HEK293 (cell line): ENCODE measurements around the gene PARD3B.

Experiments used
- CTCF ChIA-PET: fragments of 350-600 bp; formaldehyde crosslinking; extraction: SDS; loops from one replicate; lab custom pipeline; 2021; ENCODE audit warnings: antibody characterized with exemption; lab: Yijun Ruan, JAX
- POLR2A ChIA-PET: fragments of 300-600 bp; formaldehyde crosslinking; extraction: SDS; loops from one replicate; lab custom pipeline; 2020; ENCODE audit warnings: antibody characterized with exemption, inconsistent platforms; lab: Yijun Ruan, JAX
- H3K27ac ChIP-seq: fragments of 200-500 bp; sonication (Bioruptor generic); 2 replicates; pipeline ENCODE4 v1.5.1; 2014; ENCODE audit warnings: low read depth, low read length, control low read depth, inconsistent platforms; ENCODE audit errors: extremely low read depth
- H3K36me3 ChIP-seq, 2 experiments: fragments of 200-500 bp in 1 of 2; sonication (Bioruptor generic) in 1 of 2; 1 replicate in 1 of 2; 2 replicates in 1 of 2; pipeline ENCODE4 v1.5.1; 2014 to 2017; ENCODE audit warnings: inconsistent platforms in 2 of 2, low read length in 2 of 2; ENCODE audit not compliant: control insufficient read depth in 2 of 2, insufficient read depth in 1 of 2
- H3K4me1 ChIP-seq: fragments of 200-500 bp; sonication (Bioruptor generic); 2 replicates; pipeline ENCODE4 v1.5.1; 2014; ENCODE audit warnings: mild to moderate bottlenecking, low read length, inconsistent platforms; ENCODE audit not compliant: control insufficient read depth, insufficient read depth
- H3K4me3 ChIP-seq: 2 replicates; pipeline ENCODE4 v1.5.1; 2011; ENCODE audit warnings: low read depth, mild to moderate bottlenecking, control low read depth, low read length, moderate library complexity
- H3K9me3 ChIP-seq: fragments of 200-500 bp; sonication (Bioruptor generic); 2 replicates; pipeline ENCODE4 v1.5.1; 2014; ENCODE audit warnings: low read depth, low read length, inconsistent platforms; ENCODE audit not compliant: control insufficient read depth, insufficient read depth
- ATF2 ChIP-seq: fragments of 450-650 bp; formaldehyde crosslinking; IDR thresholded peaks from 2 replicates; pipeline ENCODE4 v1.5.1; 2016; ENCODE audit warnings: missing biosample characterization, missing genetic modification characterization, low read depth
- EGR2 ChIP-seq: fragments of 450-650 bp; formaldehyde crosslinking; IDR thresholded peaks from 2 replicates; pipeline ENCODE4 v1.5.1; 2016; ENCODE audit warnings: low read depth, missing biosample characterization, missing genetic modification characterization
- KLF1 ChIP-seq: fragments of 450-650 bp; formaldehyde crosslinking; IDR thresholded peaks from 2 replicates; pipeline ENCODE4 v1.5.1; 2016; ENCODE audit warnings: missing biosample characterization, missing genetic modification characterization
- OSR2 ChIP-seq: fragments of 450-650 bp; formaldehyde crosslinking; IDR thresholded peaks from 2 replicates; pipeline ENCODE4 v1.5.1; 2016; ENCODE audit warnings: missing biosample characterization, missing genetic modification characterization
- PATZ1 ChIP-seq: fragments of 450-650 bp; formaldehyde crosslinking; IDR thresholded peaks from 2 replicates; pipeline ENCODE4 v1.5.1; 2016; ENCODE audit warnings: missing biosample characterization, missing genetic modification characterization
- SCRT2 ChIP-seq: fragments of 450-650 bp; formaldehyde crosslinking; IDR thresholded peaks from 2 replicates; pipeline ENCODE4 v1.5.1; 2016; ENCODE audit warnings: missing biosample characterization, missing genetic modification characterization
- SETDB1 ChIP-seq: IDR thresholded peaks from one replicate; pipeline ENCODE4 v1.6.1; 2017; ENCODE audit warnings: mild to moderate bottlenecking, low read length, moderate library complexity, mixed read lengths; ENCODE audit not compliant: insufficient read length
- TSHZ1 ChIP-seq: fragments of 450-650 bp; formaldehyde crosslinking; IDR thresholded peaks from 2 replicates; pipeline ENCODE4 v1.5.1; 2016; ENCODE audit warnings: missing biosample characterization, missing genetic modification characterization, borderline replicate concordance
- YY1 ChIP-seq: fragments of 450-650 bp; formaldehyde crosslinking; IDR thresholded peaks from 2 replicates; pipeline ENCODE4 v1.5.1; 2018; ENCODE audit warnings: missing biosample characterization, missing genetic modification characterization
- ZBTB7A ChIP-seq: fragments of 450-650 bp; formaldehyde crosslinking; IDR thresholded peaks from 2 replicates; pipeline ENCODE4 v1.5.1; 2016; ENCODE audit warnings: low read depth, missing biosample characterization, missing genetic modification characterization
- ZEB2 ChIP-seq: fragments of 450-650 bp; formaldehyde crosslinking; IDR thresholded peaks from 2 replicates; pipeline ENCODE4 v1.5.1; 2016; ENCODE audit warnings: missing biosample characterization, missing genetic modification characterization
- ZNF112 ChIP-seq: fragments of 450-650 bp; formaldehyde crosslinking; IDR thresholded peaks from 2 replicates; pipeline ENCODE4 v1.5.0; 2017; ENCODE audit warnings: missing biosample characterization, missing genetic modification characterization
- ZNF157 ChIP-seq: fragments of 450-650 bp; formaldehyde crosslinking; IDR thresholded peaks from 2 replicates; pipeline ENCODE4 v1.5.1; 2016; ENCODE audit warnings: missing biosample characterization, missing genetic modification characterization
- ZNF214 ChIP-seq: fragments of 450-650 bp; formaldehyde crosslinking; IDR thresholded peaks from 2 replicates; pipeline ENCODE4 v1.5.1; 2017; ENCODE audit warnings: missing biosample characterization, mild to moderate bottlenecking, missing genetic modification characterization, borderline replicate concordance
- ZNF449 ChIP-seq: fragments of 450-650 bp; formaldehyde crosslinking; IDR thresholded peaks from 2 replicates; pipeline ENCODE4 v1.5.1; 2017; ENCODE audit warnings: missing biosample characterization, mild to moderate bottlenecking, missing genetic modification characterization, moderate library complexity
- ZNF513 ChIP-seq: fragments of 450-650 bp; IDR thresholded peaks from 2 replicates; pipeline ENCODE4 v1.5.1; 2018; ENCODE audit warnings: missing biosample characterization, missing genetic modification characterization
- ZNF792 ChIP-seq: fragments of 450-650 bp; formaldehyde crosslinking; IDR thresholded peaks from 2 replicates; pipeline ENCODE4 v1.5.1; 2016; ENCODE audit warnings: missing biosample characterization, missing genetic modification characterization
- ZSCAN23 ChIP-seq: fragments of 450-650 bp; formaldehyde crosslinking; IDR thresholded peaks from 2 replicates; pipeline ENCODE4 v1.5.1; 2016; ENCODE audit warnings: missing biosample characterization, missing genetic modification characterization
- ZSCAN4 ChIP-seq: fragments of 450-650 bp; formaldehyde crosslinking; IDR thresholded peaks from 2 replicates; pipeline ENCODE4 v1.5.1; 2017; ENCODE audit warnings: missing biosample characterization, missing genetic modification characterization
- TF ChIP-seq, protein P1 (sequence below): fragments of 450-650 bp; formaldehyde crosslinking; IDR thresholded peaks from 2 replicates; pipeline ENCODE4 v1.5.1; 2017; ENCODE audit warnings: missing biosample characterization, missing genetic modification characterization
- TF ChIP-seq, protein P2 (sequence below): fragments of 450-650 bp; formaldehyde crosslinking; IDR thresholded peaks from 2 replicates; pipeline ENCODE4 v1.5.1; 2016; ENCODE audit warnings: missing biosample characterization, missing genetic modification characterization

PARD3B gene

DNA sequence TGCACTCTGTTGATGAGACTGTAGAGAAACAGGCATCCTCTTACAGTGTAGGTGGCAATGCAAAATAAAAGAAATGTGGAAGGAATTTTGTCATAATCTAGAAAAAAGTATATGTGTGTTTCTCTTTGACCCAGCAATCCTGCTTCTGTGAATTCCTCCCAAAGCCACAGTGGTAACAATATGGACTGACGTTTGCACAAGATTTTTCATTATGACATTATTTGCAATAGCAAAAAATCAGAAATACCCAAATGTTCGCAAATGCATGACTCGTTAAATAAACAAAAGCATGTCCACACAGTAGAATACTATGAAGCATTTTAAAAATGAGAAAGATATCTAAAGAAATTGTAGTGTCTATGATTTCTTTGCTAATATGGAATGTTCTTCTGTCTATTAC, 881.8 kb downstream of the PARD3B start:
- Histone ChIP-seq H3K4me1 (no peaks in the 10 kb centered on the region), H3K4me3 (no peak overlapping the region), H3K9me3 (no peaks in the 10 kb centered on the region), H3K36me3 (no peaks in the 10 kb centered on the region), H3K27ac (no peak overlapping the region)
- ChIA-PET CTCF (no interaction called here), POLR2A (no interaction called here)
- TF ChIP-seq ATF2 (no peak), ZBTB7A (tag by site-specific recombination) (no peak), OSR2 (tag by site-specific recombination) (no peak), ZNF792 (tag by site-specific recombination) (no peak), SCRT2 (tag by site-specific recombination) (no peak), ZNF157 (no peak), ZNF214 (tag by site-specific recombination) (no peak), ZNF513 (tag by site-specific recombination) (no peak), ZEB2 (tag by site-specific recombination) (no peak), ZSCAN4 (tag by site-specific recombination) (no peak), SETDB1 (no peak), YY1 (tag by site-specific recombination) (no peak), EGR2 (tag by site-specific recombination) (no peak)
- TF ChIP-seq, protein P1, sequence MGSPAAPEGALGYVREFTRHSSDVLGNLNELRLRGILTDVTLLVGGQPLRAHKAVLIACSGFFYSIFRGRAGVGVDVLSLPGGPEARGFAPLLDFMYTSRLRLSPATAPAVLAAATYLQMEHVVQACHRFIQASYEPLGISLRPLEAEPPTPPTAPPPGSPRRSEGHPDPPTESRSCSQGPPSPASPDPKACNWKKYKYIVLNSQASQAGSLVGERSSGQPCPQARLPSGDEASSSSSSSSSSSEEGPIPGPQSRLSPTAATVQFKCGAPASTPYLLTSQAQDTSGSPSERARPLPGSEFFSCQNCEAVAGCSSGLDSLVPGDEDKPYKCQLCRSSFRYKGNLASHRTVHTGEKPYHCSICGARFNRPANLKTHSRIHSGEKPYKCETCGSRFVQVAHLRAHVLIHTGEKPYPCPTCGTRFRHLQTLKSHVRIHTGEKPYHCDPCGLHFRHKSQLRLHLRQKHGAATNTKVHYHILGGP (tag by site-specific recombination) = no peak
- TF ChIP-seq, protein P2, sequence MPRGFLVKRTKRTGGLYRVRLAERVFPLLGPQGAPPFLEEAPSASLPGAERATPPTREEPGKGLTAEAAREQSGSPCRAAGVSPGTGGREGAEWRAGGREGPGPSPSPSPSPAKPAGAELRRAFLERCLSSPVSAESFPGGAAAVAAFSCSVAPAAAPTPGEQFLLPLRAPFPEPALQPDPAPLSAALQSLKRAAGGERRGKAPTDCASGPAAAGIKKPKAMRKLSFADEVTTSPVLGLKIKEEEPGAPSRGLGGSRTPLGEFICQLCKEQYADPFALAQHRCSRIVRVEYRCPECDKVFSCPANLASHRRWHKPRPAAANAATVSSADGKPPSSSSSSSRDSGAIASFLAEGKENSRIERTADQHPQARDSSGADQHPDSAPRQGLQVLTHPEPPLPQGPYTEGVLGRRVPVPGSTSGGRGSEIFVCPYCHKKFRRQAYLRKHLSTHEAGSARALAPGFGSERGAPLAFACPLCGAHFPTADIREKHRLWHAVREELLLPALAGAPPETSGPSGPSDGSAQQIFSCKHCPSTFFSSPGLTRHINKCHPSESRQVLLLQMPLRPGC (tag by site-specific recombination) = no peak

GRCh38 chr2:205428811-205429210, 883.5 kb downstream of the PARD3B start:
- H3K4me1 ChIP-seq = no peaks in the 10 kb centered on the region
- no peak overlapping the region for H3K27ac ChIP-seq
- H3K36me3 ChIP-seq = no peaks in the 10 kb centered on the region
- ChIA-PET CTCF (no interaction called here), POLR2A (no interaction called here)
- no peak overlapping the region for H3K4me3 ChIP-seq
- no peak for TF ChIP-seq KLF1 (tag by site-specific recombination)
- TF ChIP-seq ZSCAN23 (tag by site-specific recombination) = no peak
- no peak for TF ChIP-seq ZNF449 (tag by site-specific recombination)
- no peak for TF ChIP-seq TSHZ1 (tag by site-specific recombination)
- TF ChIP-seq PATZ1 (tag by site-specific recombination) = no peak
- no peak for TF ChIP-seq ZNF112 (tag by site-specific recombination)
- TF ChIP-seq ZBTB7A (tag by site-specific recombination) = no peak
- H3K9me3 ChIP-seq = no peaks in the 10 kb centered on the region
